Measurements from ENCODE around the gene TMEM235.
"Not testable (repeated sequence)": the region's sequence is repeated elsewhere in the genome, so short reads cannot be mapped to it uniquely, and the experiment has no call there.

TMEM235 gene

DNA sequence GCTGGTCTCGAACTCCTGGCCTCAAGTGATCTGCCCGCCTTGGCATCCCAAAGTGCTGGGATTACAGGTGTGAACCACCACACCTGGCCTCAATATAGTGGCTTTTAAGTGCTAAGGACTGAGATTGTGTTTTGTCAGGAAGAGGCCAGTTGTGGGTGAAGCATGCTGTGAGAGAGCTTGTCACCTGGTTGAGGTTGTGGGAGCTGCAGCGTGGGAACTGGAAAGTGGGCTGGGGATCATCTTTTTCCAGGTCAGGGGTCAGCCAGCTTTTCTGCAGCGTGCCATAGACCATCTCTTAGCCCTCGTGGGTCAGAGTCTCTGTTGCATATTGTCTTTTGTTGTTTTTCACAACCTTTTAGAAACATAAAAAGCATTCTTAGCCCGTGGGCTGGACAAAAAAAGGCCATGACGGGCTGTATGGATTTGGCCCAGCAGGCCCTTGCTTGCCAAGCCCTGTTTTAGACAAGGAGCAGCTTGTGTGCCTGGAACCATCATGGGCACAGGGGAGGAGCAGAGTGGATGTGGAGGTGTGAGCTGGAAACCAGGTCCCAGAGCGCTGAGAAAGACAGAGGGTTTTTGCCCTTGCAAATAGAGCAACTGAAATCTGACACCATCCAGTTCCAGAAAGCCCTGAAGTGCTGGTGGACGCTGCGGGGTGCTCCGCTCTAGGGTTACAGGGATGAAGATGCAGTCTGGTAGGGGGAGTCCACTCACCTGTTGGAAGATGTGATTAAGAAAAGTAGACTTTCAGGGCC, 11.9 kb upstream of the TMEM235 start:
- no peak for FAIRE-seq

DNA sequence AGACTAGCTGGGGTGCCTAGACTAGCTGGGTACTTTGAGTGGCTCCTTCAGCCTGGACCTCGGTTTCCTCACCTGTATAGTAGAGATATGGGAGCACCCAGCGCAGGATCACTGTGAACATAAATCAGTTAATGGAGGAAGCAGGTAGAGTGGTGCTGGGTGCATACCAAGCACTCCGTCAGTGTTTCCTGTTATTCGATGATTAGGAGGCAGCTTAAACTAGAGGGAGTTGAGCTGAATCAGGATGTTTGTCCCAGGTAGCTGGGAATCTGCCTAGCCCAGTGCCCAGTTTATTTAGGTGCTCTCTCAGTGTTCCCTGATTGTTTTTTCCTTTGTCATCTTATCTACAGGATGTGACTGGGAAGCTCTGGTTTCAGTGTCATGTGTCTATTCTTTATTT, 8.4 kb upstream of the TMEM235 start:
- no peak for FAIRE-seq

- FAIRE-seq: no peak
Measured at GRCh38 chr17:78223765-78224164, 7.7 kb upstream of the TMEM235 start.

- FAIRE-seq: no peak
Measured at GRCh38 chr17:78224231-78225087, 7.0 kb upstream of the TMEM235 start.

DNA sequence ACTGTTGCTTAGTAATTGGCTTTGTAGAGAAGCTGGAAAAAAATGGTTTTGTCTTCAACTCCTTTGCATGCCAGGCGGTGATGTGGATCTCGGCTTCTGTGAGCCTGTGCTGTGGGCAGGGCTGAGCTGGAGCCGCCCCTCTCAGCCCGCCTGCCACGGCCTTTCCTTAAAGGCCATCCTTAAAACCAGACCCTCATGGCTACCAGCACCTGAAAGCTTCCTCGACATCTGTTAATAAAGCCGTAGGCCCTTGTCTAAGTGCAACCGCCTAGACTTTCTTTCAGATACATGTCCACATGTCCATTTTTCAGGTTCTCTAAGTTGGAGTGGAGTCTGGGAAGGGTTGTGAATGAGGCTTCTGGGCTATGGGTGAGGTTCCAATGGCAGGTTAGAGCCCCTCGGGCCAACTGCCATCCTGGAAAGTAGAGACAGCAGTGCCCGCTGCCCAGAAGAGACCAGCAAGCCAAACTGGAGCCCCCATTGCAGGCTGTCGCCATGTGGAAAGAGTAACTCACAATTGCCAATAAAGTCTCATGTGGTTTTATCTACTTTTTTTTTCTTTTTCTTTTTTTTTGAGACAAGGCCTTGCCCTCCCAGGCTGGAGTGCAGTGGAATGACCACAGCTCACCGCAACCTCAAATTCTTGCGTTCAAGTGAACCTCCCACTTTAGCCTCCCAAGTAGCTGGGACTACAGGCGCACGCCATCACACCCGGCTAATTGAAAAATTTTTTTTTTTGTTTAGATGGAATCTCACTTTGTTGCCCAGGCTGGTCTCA, 6.2 kb upstream of the TMEM235 start:
- FAIRE-seq: no peak

DNA sequence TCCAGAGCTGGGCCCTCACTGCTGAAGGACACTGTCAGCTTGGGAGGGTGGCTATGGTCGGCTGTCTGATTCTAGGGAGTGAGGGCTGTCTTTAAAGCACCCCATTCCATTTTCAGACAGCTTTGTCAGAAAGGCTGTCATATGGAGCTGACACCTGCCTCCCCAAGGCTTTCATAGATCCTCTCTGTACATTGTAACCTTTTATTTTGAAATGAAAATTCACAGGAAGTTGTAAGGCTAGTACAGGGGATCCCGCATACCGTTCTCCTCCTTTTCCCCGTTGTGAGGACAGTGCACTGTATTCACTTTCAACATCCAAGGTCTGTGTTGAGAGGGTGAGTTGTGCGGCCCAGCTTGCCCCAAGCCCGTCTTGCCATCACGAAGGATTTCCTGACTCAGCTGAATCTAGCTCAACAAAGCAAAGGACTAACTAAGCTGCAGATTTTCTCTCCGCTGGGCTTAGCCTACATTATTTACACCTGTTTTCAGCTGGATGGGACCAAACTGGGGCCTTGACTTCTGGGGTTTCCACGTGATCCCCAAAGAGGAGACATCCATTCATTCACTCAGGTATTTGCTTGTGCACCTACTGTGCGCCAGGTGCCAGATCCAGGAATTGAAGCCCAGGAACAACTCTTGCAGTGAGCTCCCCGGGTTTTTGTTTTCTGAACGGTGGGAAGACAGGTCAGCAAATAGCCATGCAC, 5.2 kb upstream of the TMEM235 start:
- no peak for FAIRE-seq

DNA sequence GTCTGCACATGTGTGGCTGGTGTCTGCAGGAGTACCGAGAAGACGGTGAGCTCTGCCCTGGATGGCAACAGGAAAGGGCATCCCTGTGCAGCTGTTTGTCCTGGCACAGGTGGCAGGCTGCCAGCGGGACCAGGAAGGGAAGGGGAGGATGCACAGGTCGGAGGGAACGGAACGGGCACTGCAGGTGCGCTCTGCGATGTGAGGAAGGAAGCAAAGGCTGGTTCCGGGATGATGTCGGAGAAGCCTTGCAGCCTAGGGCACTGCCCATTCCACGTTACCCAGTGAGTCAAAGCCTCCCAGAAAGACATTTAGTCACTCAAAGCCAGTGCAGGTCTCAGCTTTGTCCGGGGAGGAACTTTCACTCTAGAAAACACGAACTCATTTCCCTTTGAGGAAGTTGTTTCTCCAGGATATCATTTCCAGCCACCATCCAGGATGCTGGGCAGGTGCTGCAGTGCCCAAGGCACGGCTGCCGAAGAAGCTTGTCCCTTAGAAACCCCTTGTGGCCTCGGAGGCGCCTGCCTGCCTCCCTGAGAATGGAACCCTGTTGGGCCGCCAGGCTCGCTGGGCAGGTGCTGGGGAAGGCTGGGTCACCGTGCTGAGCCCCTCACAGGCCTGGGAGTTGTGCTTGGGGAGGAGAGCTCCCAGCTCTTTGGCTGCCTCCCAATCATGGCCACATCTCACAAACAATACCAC, 4.5 kb upstream of the TMEM235 start:
- no peak for FAIRE-seq

DNA sequence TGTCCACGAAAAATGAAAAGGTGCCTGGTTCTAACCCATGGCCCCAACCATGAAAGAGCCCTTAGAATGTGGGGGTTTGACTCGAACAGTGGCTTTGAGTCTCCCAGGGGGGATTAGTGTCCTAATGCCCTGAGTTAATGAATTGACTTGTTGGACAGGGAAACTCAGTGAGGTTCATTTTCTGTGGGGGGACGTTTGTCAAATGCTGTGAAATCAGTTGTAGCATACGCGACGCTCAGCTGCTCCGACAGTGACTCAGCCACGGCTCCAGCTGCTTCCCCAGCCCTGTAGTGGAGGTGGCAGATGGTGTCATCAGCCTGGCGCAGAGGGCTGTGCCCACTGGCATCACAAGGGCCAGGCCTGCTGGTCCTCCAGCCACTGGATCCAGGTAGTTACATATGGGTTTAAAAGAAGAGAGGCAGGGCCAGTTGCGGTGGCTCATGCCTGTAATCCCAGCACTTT, 3.9 kb upstream of the TMEM235 start:
- FAIRE-seq: no peak

GRCh38 chr17:78228176-78228575, 3.3 kb upstream of the TMEM235 start:
- FAIRE-seq: no peak

GRCh38 chr17:78230252-78230962, 1.0 kb upstream of the TMEM235 start:
- FAIRE-seq: no peak

DNA sequence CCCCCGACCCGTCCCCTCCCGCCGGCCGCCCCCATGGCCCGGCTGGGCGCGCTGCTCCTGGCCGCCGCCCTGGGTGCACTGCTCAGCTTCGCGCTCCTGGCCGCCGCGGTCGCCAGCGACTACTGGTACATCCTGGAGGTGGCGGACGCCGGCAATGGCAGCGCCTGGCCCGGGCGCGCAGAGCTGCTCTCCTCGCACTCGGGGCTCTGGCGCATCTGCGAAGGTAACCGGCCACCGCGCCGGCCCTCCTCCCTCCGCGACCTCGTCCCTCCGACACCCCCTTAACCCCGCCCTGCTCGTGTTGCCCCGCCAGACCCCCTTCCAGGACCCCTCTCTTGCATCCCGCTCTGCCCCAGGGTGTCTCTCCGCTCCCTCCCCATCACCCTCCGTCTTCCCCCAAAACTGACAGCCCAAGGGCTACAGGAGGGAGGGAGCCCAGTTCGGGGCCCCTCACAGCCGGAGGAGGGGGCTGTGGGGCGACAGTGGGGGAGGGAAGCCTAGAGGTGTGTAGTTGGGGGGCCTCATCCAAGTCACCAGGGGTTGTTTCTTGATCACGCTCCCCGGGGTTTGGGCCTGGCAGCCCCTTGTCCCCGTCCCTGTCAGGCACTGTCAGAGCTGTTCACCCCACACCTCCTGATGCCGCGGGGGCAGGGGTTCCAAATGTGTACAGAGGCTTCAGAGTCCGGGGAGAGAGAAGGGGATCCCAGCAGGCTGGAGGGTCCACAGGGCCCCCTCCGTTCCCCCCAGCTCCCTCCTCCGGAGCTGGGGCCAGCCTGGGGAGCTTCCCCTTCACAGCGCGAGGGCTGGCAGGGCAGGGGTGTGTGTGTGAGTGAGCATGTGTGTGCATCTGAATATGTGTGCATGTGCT, 794 bp downstream of the TMEM235 start:
- no peak for FAIRE-seq

DNA sequence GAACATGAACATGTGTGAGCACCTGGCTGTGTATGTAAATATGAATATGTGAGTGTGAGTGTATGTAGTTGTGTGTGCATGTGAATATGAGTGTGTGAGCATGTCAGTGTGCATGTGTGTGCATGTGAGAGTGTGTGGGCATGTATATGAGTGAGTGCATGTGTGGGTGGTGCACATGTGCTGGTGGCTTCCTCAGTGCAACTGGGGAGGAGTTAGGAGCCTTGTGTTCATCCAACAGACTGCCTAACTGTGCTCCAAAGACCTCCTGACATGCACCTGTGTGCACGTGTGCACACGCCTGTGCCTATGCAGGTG, 1.4 kb downstream of the TMEM235 start:
- FAIRE-seq: no peak

- no peak for FAIRE-seq
Measured at GRCh38 chr17:78233678-78234077, 2.2 kb downstream of the TMEM235 start.

GRCh38 chr17:78234261-78234865, 2.9 kb downstream of the TMEM235 start:
- FAIRE-seq: no peak

GRCh38 chr17:78235022-78235421, 3.6 kb downstream of the TMEM235 start:
- FAIRE-seq: not testable (repeated sequence)

DNA sequence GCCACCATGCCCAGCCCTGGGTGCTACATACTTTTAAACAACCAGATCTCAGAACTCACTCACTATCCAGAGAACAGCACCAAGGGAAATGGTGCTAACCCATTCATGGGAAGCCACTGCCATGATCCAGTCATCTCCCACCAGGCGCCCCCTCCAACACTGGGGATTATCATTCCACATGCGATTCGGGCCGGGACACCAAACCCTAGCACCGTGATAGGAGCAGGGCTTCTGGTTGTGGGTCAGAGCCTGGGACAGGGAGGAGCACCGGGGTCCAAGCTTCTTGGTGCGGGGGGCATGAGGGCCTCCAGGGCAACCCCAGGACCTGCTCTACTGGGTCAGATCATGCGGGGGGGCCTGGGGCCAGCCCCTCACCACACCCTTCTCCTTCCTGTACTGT, 4.5 kb downstream of the TMEM235 start:
- FAIRE-seq: no peak

GRCh38 chr17:78236362-78237127, 5.1 kb downstream of the TMEM235 start:
- no peak for FAIRE-seq

- FAIRE-seq: no peak
Measured at GRCh38 chr17:78237401-78238012, 6.1 kb downstream of the TMEM235 start.

All from islet of Langerhans (tissue), 1 donor.